Astrocyte (in vitro differentiated cells and primary cell): ENCODE results near the gene TGFBI.

Experiments used
- EZH2 ChIP-seq: IDR thresholded peaks from 2 replicates; pipeline ENCODE4 v1.6.1; 2012; ENCODE audit warnings: mild to moderate bottlenecking, low read length, inconsistent platforms; ENCODE audit not compliant: insufficient read depth
- TF ChIP-seq, protein P1 (sequence below): IDR thresholded peaks from 2 replicates; pipeline ENCODE4 v1.5.1; 2011; ENCODE audit warnings: low read depth, mild to moderate bottlenecking, inconsistent platforms, low read length, moderate library complexity; ENCODE audit not compliant: insufficient read depth

DNA sequence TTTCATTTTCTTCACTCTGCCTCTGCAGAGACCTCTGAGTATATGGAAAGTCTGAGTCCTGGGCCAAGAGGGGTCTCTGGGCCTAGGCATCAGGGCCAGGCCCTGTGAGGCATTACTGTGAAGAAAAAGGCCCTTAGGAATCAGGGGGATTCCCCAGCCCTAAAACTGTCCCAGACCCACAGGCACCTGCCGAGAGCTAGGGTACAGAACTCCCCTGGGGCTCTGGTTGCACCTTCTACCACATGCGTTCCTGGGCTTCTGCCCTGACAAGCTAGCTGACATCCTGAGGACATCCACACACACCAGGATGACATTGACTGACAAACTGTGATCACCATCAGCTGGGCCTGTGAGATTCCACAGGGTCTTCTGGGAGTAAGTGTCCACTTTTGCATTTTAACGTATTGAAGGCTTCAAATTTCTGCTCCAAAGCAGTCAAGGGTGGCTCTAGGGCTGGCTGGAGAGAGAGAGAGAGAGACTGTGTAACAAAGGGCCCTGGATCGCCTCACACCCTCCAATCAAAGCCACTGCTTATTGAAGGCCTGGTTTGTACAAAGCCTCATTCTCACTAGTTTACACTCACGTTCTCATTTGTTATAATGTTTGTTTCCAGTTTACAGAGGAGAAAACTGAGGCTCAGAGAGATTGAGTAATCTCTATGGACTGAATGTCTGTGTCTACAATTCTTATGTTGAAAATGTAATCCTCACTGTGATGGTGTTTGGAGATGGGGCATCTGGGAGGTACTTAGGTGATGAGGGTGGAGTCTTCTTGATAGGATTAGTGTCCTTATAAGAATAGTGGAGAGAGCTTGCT is 45.1 kb downstream of the TGFBI start:
- TF ChIP-seq, protein P1, sequence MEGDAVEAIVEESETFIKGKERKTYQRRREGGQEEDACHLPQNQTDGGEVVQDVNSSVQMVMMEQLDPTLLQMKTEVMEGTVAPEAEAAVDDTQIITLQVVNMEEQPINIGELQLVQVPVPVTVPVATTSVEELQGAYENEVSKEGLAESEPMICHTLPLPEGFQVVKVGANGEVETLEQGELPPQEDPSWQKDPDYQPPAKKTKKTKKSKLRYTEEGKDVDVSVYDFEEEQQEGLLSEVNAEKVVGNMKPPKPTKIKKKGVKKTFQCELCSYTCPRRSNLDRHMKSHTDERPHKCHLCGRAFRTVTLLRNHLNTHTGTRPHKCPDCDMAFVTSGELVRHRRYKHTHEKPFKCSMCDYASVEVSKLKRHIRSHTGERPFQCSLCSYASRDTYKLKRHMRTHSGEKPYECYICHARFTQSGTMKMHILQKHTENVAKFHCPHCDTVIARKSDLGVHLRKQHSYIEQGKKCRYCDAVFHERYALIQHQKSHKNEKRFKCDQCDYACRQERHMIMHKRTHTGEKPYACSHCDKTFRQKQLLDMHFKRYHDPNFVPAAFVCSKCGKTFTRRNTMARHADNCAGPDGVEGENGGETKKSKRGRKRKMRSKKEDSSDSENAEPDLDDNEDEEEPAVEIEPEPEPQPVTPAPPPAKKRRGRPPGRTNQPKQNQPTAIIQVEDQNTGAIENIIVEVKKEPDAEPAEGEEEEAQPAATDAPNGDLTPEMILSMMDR: no peak
- no peak for TF ChIP-seq EZH2
